Ecto neural progenitor cell (in vitro differentiated cells): ENCODE data around the gene SZRD1.
"Not testable (repeated sequence)": the region's sequence is repeated elsewhere in the genome, so short reads cannot be mapped to it uniquely, and the experiment has no call there.

Experiments
- DNase-seq: peaks from one replicate; pipeline ENCODE4 v3.0.0-alpha.2; 2018; ENCODE audit warnings: low spot score

SZRD1 gene

GRCh38 chr1:16366722-16367257, at the start of gene SZRD1:
TSS of gene SZRD1 (plus strand) at chr1:16367242. CDS start at chr1:16367258, 16 bp downstream.
- DNase-seq = peak; percentile 96

GRCh38 chr1:16318555-16318954, 48.5 kb upstream of the SZRD1 start:
- no peak for DNase-seq

GRCh38 chr1:16321176-16321867, 45.7 kb upstream of the SZRD1 start:
- no peak for DNase-seq

- no peak for DNase-seq
These were observed 42.6 kb upstream of the SZRD1 start for GRCh38 chr1:16324456-16324890.

DNA sequence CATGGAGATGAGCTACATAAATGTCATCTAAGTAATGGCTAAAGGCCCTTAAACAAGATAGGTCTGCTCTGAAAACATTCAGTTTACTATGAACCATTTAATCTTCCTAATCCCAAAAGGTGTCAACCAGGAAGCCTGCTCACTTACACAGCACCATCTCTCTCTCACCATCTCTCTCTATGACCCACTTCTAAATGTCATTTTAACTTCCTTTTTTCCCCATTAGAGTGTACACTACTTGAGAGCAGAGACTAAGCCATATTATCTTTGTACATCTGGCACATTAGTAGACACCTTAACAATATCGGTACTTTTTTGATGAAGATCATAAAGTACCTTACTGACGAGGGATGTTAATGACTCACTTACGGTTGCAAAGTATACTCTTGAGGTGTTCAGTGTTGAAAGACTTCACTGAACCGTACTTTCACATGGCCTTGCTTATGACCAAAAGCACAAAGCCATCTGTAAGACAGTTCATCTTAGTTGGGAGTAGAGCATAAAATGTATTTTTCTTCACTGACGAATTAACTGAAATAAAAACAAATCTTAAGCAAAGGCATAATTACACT, 40.1 kb upstream of the SZRD1 start:
- no peak for DNase-seq

DNA sequence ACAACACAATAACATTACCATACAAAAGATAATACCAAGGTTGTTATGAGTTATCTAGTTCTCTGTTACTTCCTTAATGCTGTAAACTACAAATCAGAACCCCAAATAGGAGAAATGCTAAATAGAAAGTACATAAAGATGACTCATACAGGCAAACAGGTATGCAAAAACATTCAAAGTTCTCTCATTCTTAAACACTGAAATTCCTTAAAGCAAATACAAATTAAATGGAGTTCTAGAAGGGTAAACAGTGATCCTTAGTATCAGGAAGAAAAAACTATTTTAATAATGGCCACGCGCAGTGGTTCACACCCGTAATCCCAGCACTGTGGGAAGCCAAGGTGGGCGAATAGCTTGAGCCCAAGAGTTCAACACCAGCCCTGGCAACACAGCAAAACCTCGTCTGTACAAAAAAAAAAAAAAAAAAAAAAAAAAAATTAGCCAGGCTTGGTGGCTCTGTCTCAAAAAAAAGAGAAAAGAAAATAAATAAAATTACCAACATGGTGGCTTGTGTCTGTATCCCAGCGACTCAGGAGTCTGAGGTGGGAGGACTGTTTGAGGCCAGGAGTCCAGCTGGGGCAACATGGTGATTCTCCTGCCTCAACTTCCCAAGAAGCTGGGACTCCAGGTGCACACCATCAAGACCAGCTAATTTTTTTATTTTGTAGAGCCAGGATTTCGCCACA, 32.2 kb upstream of the SZRD1 start:
- DNase-seq = no peak

DNA sequence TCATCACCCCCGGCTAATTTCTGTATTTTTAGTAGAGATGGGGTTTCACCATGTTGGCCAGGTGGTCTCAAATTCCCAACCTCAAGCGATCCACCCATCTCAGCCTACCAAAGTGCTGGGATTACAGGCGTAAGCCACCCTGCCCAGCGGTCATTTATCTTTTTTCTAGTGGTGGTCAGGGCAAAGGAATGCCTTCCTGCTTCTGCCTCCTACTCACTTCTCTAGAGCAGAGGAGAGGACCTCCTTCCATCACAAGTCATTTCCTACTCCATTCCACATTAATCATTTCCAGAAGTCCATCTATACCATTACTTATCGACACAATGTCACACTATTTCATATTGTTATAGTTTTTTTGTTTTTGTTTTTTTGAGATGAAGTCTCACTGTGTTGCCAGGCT, 28.1 kb upstream of the SZRD1 start:
- DNase-seq = no peak

GRCh38 chr1:16340673-16341072, 26.4 kb upstream of the SZRD1 start:
- DNase-seq = no peak

GRCh38 chr1:16342331-16343062, 24.5 kb upstream of the SZRD1 start:
- no peak for DNase-seq

DNA sequence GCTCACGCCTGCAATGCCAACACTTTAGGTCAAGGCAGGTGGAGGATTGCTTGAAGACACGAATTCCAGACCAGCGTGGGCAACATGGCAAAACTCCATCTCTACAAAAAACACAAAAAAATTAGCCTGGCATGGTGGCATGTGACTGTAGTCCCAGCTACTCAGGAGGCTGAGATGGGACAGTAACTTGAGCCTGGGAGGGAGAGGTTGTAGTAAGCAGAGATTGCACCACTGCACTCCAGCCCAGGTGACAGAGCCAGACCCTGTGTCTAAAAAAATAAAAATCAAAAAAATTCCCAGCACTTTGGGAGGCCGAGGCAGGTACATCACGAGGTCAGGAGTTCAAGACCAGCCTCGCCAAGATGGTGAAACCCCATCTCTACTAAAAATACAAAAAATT, 23.8 kb upstream of the SZRD1 start:
- DNase-seq = not testable (repeated sequence)

- DNase-seq = no peak
These were observed 18.4 kb upstream of the SZRD1 start for GRCh38 chr1:16348414-16349182.

DNA sequence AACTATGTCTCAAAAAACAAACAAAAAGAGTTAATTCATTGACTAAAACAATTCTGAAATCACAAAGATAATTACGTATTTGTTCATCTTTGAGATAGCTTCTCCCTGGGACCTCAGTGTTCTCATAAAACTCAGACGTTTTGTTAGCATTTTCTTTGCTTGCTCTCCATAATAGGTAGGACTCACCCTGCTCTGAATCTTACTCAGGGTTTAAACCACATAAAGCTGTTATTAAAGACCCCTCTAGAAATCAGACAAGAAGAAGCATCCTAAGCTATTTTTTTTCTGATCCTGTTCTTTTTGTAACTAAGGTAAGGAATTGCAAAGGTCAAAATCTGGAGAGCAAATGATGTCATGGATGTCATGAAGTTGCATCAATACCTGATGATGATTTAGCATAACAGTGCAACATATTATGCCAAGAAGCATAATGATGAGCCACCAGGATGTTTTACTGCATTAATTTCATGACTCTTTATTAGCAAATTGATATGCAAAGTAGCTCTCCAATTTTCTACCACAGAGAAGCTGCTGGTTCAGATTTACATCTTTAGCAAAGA, 17.1 kb upstream of the SZRD1 start:
- DNase-seq = no peak

DNA sequence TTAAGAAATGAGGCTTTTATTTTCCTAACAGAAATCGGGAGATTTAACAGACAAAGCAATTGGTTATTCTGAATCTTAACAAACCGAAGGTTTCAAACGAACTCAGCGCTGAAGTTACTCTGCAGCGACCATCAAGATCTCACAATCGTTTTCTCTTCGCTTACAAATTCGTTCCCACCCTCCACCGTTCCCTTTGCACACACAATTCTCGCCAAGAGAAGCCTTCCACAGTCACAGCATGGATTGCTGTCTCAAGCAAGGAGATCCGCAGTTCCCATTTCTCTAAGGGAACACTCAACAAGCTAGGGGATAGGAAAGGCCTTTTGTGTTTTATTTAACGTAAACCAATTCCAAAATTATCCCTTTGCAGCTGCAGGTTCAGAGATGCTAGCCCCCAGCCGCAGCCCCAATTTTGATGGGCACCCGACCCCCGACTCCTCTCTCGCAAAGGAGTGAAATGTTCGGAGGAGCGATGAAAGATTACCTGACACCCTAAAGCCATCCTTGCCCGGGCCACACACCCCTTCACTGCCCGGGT, 15.5 kb upstream of the SZRD1 start:
- no peak for DNase-seq

DNA sequence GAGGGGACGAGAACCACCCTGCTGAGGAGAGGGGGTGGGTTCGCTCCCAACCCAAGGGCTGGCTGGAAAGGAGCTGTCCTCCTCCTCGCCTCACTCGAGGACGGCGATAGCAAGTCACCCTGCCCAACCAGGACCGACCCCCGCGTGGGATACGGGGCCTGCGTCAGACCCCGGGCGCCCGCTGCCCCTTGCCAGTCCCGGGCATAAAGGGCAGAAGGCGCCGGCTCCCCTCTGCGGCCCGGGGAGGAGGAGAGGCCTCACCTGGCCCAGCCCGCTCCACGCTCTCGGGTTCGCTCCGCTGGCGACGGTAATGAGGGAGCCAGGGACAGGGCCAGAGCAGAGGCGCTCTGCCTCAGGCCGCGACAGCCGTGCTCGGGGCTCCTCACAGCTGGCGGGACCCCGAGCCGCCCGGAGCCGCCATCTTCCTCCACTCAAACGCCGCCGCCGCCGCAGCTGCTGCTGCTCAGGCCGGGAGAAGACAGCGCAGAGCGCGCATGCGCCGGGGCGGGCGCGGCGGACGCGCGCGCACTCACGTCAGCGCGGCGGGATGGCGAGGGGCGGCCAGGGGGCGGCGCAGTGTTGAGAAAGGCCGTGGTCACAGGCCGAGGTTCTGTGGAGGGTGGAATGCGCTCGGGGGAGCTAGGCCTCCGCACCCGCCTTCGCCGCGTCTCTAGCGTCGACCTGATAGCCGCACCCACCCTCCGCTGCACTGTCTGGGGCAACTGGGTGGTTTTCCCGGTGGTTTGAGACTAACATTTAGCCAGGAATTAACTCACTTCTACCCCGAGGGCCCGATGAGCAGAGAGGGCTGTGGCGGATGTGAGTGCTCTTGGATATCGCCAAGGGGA, 14.8 kb upstream of the SZRD1 start, which contains the start of gene FBXO42:
Gene FBXO42 (minus strand): TSS at position 487 of the 848 bp plus-strand sequence. CDS start 37,062 bp downstream, outside the sequence.
- peak; percentile 97 for DNase-seq

DNA sequence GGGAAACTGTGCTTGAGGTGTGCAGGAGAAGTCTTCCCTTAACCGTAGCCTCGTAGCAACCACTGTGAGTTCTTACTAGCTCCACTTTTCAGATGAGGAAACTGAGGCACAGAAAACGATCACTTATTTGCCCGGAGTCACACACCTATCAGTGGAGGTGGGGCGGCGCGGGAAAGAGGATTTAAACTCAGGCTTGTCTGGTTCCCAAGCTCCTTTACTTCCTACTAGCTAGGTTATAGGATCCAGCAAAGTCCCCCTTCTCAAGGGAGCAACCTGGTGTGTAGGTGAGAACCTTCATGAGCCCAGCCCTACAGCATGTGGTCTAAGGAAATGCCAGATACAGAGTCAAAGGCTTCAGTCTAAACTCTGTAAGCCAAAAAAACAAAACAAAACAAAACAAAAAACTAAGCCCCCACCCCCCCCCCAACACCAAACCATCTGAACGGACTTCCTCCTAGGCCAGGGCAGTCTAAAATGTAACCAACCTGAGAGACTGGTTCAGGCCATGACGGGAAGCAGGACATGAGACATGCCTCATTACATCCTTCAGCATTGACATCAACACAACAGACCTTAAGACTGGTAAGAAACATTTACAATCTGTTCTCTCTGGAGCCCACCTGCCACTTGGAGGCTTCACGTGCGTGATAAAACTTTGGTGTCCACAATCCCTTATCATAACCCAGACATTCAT, 14.1 kb upstream of the SZRD1 start:
- no peak for DNase-seq

GRCh38 chr1:16354619-16355018, 12.4 kb upstream of the SZRD1 start:
- no peak for DNase-seq

GRCh38 chr1:16356867-16357266, 10.2 kb upstream of the SZRD1 start:
- no peak for DNase-seq

DNA sequence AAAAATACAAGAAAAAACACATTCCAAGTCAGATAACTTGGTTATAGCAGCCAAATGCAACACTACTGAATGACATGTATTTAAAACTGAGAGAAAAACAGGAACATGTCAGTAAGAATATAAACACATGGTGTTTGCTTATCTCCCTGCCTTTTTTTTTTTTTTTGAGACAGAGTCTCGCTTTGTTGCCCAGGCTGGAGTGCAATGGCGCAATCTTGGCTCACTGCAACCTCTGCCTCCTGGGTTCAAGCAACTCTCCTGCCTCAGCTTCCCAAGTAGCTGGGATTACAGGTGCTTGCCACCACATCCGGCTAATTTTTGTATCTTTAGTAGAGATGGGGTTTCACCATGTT, 1.9 kb upstream of the SZRD1 start:
- DNase-seq = not testable (repeated sequence)

DNA sequence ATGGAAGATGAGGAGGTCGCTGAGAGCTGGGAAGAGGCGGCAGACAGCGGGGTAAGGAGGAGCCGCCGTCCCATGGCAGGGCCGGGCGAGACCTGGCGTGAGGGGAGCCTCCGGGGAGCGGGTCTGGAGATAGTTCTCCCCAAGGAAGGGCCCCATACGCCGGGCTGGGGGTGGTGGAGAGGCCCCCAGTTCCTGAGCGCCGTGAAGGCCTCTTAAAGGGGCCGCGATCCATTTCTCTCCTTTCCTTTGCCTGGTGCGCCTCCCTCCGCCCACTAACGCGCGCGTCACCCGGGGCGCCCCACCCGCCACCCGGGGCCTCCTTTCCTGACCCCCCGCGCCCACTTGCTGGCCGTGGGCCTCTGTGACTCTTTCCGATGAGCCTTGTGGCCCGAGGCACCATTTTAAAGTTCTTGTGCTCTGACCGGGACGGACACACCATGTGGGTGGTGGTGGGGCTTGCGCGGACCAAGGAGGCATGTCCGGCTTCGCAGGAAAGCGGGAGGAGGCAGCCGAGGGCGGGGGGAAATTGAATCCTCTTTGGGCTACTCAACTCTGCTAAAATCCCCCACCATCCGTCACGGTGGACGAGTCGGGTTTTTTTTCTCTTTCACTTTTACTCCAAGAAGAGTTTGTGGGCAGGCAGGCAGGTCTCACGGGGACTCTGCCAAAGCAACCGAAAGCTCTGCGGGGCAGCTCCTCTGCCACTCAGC, 371 bp downstream of the SZRD1 start:
- DNase-seq = peak; percentile 87
